AG04449 (cell line): ENCODE results near the gene PCK2.

Experiments
- CTCF ChIA-PET: fragments of 350-600 bp; formaldehyde crosslinking; extraction: SDS; loops from one replicate; lab custom pipeline; 2021; ENCODE audit warnings: antibody characterized with exemption; lab: Yijun Ruan, JAX
- POLR2A ChIA-PET: fragments of 400-600, 350-600 bp; formaldehyde crosslinking; extraction: SDS; loops from one replicate; lab custom pipeline; 2020; ENCODE audit warnings: antibody characterized with exemption, inconsistent platforms; lab: Yijun Ruan, JAX
- DNase-seq: peaks from one replicate; pipeline ENCODE4 v3.0.0-alpha.2; 2010; ENCODE audit warnings: low read depth, low spot score
- H3K4me3 ChIP-seq: 2 replicates; pipeline ENCODE4 v1.5.1; 2011; ENCODE audit warnings: low read depth, mild to moderate bottlenecking, control low read depth, low read length
- TF ChIP-seq, protein P1 (sequence below): IDR thresholded peaks from one replicate; pipeline ENCODE4 v1.5.1; 2011; ENCODE audit warnings: mild to moderate bottlenecking, moderate library complexity, low read length, control low read depth, inconsistent platforms; ENCODE audit not compliant: insufficient read depth; ENCODE audit errors: missing control alignments

The PCK2 gene

DNA sequence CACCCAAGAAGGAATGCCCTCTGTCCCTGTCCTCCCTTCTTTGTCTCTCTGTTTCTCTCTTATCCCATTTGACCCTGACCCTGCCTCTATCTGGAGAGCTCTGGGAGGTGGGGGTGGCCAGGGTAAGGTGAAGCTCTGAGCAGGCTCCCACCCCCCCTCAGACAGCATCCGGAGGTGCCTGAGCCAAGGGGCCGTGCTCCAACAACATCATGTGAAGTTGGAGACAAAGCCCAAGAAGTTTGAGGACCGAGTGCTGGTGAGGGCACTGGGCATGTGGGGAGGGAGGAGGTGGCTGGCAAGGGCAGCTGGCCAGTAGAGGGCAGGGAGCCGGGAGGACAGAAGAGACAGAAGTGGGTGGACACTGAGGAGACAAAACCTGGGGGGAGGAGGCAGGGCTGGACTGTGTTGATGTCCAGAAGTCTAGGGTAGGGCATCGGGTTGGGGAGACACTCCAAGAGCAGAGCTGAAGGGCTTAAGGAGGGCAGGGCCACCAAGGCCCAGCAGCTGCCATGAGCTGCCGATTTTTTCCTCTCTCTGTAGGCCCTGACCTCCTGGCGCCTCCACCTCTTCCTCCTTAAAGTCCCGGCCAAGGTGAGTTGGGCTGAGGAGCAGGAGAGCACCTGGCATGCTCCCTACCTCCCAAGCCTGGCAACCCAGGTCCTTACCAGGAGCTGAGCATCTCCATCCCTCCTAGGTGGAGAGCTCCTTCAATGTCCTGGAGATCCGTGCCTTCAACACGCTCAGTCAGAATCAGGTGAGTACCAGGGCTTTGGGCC, 40.4 kb upstream of the PCK2 start:
- TF ChIP-seq, protein P1, sequence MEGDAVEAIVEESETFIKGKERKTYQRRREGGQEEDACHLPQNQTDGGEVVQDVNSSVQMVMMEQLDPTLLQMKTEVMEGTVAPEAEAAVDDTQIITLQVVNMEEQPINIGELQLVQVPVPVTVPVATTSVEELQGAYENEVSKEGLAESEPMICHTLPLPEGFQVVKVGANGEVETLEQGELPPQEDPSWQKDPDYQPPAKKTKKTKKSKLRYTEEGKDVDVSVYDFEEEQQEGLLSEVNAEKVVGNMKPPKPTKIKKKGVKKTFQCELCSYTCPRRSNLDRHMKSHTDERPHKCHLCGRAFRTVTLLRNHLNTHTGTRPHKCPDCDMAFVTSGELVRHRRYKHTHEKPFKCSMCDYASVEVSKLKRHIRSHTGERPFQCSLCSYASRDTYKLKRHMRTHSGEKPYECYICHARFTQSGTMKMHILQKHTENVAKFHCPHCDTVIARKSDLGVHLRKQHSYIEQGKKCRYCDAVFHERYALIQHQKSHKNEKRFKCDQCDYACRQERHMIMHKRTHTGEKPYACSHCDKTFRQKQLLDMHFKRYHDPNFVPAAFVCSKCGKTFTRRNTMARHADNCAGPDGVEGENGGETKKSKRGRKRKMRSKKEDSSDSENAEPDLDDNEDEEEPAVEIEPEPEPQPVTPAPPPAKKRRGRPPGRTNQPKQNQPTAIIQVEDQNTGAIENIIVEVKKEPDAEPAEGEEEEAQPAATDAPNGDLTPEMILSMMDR, result no peak
- CTCF ChIA-PET, result interaction anchor here (1.1 to 14.5 kb wide), 6 partner anchors 10 to 244 kb away, joined by 5 to 536 read pairs (median 70); partner anchors contain the start of genes CPNE6 and PCK2
- POLR2A ChIA-PET, result interaction anchor here (0.6 to 1.0 kb wide), 2 partner anchors 40 to 54 kb away, joined by 3 read pairs; partner anchors contain the start of gene PCK2
- no peak overlapping the region for H3K4me3 ChIP-seq
- DNase-seq, result no peak

DNA sequence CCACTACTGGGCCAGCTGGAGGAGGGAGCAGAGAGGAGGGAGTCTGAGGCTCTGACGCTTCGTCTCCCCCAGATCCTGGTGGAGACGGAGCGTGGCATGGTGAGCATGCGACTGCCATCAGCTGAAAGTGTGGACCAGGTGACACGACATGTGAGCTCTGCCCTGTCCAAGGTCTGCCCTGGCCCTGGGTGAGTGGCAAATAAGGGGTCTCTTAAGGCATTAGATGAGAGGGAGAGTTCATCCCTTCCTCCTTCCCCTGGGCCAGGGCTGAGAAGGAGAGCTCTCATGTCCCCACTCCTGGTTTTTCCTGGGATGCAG, 39.8 kb upstream of the PCK2 start:
- H3K4me3 ChIP-seq, result no peak overlapping the region
- TF ChIP-seq, protein P1, result no peak
- ChIA-PET CTCF (interaction anchor here (1.1 to 14.5 kb wide), 6 partner anchors 11 to 243 kb away, joined by 5 to 536 read pairs (median 70); partner anchors contain the start of genes CPNE6 and PCK2), POLR2A (interaction anchor here (0.6 to 1.0 kb wide), 2 partner anchors 39 to 54 kb away, joined by 3 read pairs; partner anchors contain the start of gene PCK2)
- no peak for DNase-seq

DNA sequence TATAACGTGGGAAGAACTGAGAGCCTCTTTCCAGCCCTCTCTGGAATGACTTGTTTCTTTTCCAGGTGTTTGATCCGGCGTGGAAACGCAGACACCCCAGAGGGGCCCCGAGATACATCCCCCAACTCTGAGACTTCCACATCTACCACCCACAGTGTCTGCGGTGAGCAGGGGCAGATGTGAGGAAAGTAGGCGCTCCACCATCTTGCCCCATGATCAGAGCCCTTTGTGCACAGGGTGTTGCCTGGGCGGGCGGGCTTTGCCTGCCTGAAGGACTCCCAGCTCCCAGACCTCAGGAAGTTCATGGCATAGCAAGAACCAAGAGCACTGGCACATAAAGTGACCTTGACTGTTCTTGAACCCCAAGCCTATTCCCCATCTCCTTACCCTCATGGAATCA, 39.5 kb upstream of the PCK2 start:
- TF ChIP-seq, protein P1, result no peak
- CTCF ChIA-PET, result interaction anchor here (1.1 to 14.5 kb wide), 6 partner anchors 11 to 243 kb away, joined by 5 to 536 read pairs (median 70); partner anchors contain the start of genes CPNE6 and PCK2
- POLR2A ChIA-PET, result no interaction called here
- DNase-seq, result no peak
- no peak overlapping the region for H3K4me3 ChIP-seq

DNA sequence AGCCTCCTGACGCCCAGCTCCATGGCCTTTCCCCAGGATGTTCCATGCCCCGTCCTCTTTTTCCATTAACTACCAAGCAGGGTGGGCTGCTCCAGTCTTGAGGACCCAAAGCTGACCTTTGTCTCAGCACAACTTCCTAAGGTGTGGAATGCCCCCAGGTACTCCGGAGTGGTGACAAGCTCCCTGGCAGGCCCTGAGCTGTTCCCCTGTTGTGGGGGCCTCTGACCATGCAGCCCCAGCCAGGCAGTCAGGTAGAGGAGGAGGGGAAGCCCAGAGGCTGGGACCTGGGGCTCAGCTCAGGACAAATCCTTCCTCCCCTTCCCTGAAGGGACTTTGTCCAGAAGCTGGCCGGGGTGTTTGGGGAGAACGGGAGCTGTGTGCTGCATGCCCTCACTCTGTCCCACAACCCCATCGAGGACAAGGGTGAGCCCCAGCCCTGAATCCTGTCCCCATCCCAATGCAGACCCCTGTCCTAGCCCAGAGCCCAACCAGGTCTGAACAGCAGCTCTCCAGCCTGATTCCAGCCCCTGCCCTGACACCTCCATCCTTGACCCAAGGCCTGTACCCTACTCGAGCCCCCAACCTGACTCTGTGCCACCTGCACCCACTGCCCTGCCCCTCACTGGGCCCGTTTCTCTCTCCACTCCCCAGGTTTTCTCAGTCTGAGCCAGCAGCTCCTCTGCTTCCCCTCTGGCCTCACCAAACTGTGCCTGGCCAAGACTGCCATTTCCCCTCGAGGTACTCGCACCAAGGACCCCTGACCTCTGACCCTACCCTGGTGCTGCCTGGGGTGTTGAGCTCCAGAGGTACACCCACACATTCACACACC, 37.9 kb upstream of the PCK2 start:
- no peak overlapping the region for H3K4me3 ChIP-seq
- POLR2A ChIA-PET, result no interaction called here

DNA sequence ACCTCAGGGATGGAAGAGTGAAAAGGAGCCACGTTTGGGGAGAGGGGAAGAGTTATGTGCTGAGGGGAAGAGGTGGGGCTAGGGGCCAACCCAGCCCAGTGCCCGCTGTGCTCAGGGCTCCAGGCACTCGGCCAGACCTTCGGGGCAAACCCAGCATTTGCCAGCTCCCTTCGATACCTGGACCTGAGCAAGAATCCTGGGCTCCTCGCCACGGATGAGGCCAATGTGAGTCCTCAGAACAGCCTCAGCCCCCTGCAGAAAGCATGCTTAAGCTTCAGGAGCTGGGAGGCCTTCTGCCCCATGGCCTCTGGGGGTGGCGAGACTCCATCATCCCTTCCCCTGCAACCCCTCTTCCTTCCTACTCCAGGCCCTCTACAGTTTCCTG, 37.3 kb upstream of the PCK2 start:
- CTCF ChIA-PET, result interaction anchor here (0.8 to 14.5 kb wide), 24 partner anchors 10 to 375 kb away, joined by 3 to 536 read pairs (median 12); partner anchors contain the start of genes CHMP4A, CIDEB, CPNE6 and DCAF11
- DNase-seq, result no peak
- TF ChIP-seq, protein P1, result no peak
- POLR2A ChIA-PET, result interaction anchor here (1.3 to 1.8 kb wide), 2 partner anchors 51 to 159 kb away, joined by 3 to 20 read pairs; partner anchors contain the start of gene MDP1
- H3K4me3 ChIP-seq, result no peak overlapping the region

More for the DNA sequence above, 37.9 kb upstream of the PCK2 start:
- DNase-seq, result no peak
- CTCF ChIA-PET, result interaction anchor here (0.7 to 14.5 kb wide), 19 partner anchors 10 to 375 kb away, joined by 3 to 536 read pairs (median 22); partner anchors contain the start of genes CIDEB, CPNE6, DCAF11 and DHRS1
- TF ChIP-seq, protein P1, result no peak
